ENCODE measurements around the gene ABHD8. TPM values are rescaled to one million over a fixed set of nuclear protein-coding genes. Genes with fewer than 3 reads are reported as not detected.

The ABHD8 gene
- total RNA-seq, 1 donor from 2014 or later = 17.1 TPM

GRCh38 chr19:17347361-17347760 is 44.1 kb upstream of the ABHD8 start:
- Histone ChIP-seq H3K4me3 (no peak overlapping the region), H3K27me3 (no peaks in the 10 kb centered on the region), H3K4me1 (peaks cover 12% of the 10 kb centered on the region), H3K9me3 (no peaks in the 10 kb centered on the region), H3K36me3 (no peaks in the 10 kb centered on the region), H3K27ac (no peak overlapping the region)
- TF ChIP-seq CTCF (IDR thresholded peaks at IDR 0.05) = no peak
- intact Hi-C loops (cut with DNase I) = loop anchor here (5.0 kb wide), 1 partner anchor 40 kb away; no protein-coding TSS in a partner anchor
- DNase-seq (no peak), ATAC-seq (no peak)

DNA sequence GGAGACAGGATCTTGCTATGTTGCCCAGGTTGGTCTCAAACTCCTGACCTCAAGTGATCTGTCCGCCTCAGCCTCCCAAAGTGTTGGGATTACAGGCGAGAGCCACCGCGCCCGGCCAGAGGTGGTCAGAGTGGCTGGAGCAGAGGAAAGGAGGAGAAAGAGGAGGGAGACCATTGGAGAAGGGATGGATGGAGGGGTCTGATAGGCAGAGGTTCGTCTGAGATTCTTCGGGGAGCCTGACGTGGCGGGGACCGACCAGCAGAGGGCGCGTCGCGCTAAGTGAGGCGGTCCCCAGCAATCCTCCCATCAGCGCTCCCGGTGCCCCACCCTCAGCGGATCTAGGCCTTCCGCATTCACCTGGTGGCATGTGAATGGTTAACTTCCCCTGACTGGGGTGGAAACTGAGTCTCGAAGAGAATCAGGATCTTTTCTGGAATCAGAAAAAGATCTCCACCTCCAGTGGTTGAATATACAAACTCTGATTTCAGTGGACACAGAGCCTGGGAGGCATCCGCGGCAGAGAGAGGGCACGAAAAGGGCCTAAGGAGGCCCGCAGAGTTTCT is 43.0 kb upstream of the ABHD8 start:
- no peak overlapping the region for H3K4me3 ChIP-seq
- no peak overlapping the region for H3K27ac ChIP-seq
- peak; percentile 98 for TF ChIP-seq CTCF (IDR thresholded peaks at IDR 0.05)
- ATAC-seq = peak; percentile 95
- H3K36me3 ChIP-seq = no peaks in the 10 kb centered on the region
- H3K4me1 ChIP-seq = peaks cover 12% of the 10 kb centered on the region
- peak; percentile 87 for DNase-seq
- H3K27me3 ChIP-seq = no peaks in the 10 kb centered on the region
- intact Hi-C loops (cut with DNase I) = loop anchor here (5.0 kb wide), 1 partner anchor 41 kb away; no protein-coding TSS in a partner anchor
- H3K9me3 ChIP-seq = no peaks in the 10 kb centered on the region

DNA sequence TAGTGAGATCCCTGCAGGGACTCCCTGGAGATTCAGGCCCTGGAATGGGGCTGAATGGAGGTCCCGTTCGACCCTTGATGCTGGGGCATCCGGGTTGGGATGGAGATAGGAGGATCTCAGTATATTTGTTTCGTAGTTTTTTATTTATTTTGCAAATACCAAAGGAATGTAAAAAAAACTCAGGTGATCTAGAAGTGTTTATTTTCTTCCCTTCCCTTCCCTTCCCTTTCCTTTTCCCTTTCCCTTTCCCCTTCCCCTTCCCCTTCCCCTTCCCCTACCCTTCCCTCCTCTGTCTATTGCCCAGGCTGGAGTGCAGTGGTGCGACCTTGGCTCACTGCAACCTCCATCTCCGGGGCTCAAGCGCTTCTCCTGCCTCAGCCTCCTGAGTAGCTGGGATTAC is 38.6 kb upstream of the ABHD8 start:
- intact Hi-C loops (cut with DNase I) = no loop called here
- Histone ChIP-seq H3K27me3 (no peaks in the 10 kb centered on the region), H3K4me3 (no peak overlapping the region), H3K9me3 (no peaks in the 10 kb centered on the region), H3K27ac (no peak overlapping the region), H3K4me1 (peaks cover 15% of the 10 kb centered on the region), H3K36me3 (no peaks in the 10 kb centered on the region)
- DNase-seq (no peak), ATAC-seq (no peak)
- no peak for TF ChIP-seq CTCF (IDR thresholded peaks at IDR 0.05)

- intact Hi-C loops (cut with DNase I) = no loop called here
- H3K9me3 ChIP-seq = no peaks in the 10 kb centered on the region
- no peak for DNase-seq
- no peak for ATAC-seq
- peaks cover 13% of the 10 kb centered on the region for H3K4me1 ChIP-seq
- no peaks in the 10 kb centered on the region for H3K36me3 ChIP-seq
- H3K27me3 ChIP-seq = no peaks in the 10 kb centered on the region
- no peak overlapping the region for H3K4me3 ChIP-seq
- TF ChIP-seq CTCF (IDR thresholded peaks at IDR 0.05) = no peak
- H3K27ac ChIP-seq = no peak overlapping the region
Observed at GRCh38 chr19:17341386-17341785, 38.2 kb upstream of the ABHD8 start.

- no peak for TF ChIP-seq CTCF (IDR thresholded peaks at IDR 0.05)
- H3K4me1 ChIP-seq = peaks cover 9% of the 10 kb centered on the region
- no peaks in the 10 kb centered on the region for H3K27me3 ChIP-seq
- no peak overlapping the region for H3K27ac ChIP-seq
- H3K4me3 ChIP-seq = no peak overlapping the region
- intact Hi-C loops (cut with DNase I) = no loop called here
- no peaks in the 10 kb centered on the region for H3K9me3 ChIP-seq
- no peaks in the 10 kb centered on the region for H3K36me3 ChIP-seq
- no peak for DNase-seq
- ATAC-seq = no peak
Observed at GRCh38 chr19:17340871-17341357, 37.7 kb upstream of the ABHD8 start.
